GM19240 (cell line): ENCODE measurements around the gene CD82.
A peak's percentile ranks its signal among the peaks of the same experiment; 100 is the strongest.

Experiments used
- DNase-seq: peaks from one replicate; pipeline ENCODE4 v3.0.0; 2011; ENCODE audit warnings: low spot score; ENCODE audit not compliant: insufficient read length

CD82 gene, protein sequence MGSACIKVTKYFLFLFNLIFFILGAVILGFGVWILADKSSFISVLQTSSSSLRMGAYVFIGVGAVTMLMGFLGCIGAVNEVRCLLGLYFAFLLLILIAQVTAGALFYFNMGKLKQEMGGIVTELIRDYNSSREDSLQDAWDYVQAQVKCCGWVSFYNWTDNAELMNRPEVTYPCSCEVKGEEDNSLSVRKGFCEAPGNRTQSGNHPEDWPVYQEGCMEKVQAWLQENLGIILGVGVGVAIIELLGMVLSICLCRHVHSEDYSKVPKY

DNA sequence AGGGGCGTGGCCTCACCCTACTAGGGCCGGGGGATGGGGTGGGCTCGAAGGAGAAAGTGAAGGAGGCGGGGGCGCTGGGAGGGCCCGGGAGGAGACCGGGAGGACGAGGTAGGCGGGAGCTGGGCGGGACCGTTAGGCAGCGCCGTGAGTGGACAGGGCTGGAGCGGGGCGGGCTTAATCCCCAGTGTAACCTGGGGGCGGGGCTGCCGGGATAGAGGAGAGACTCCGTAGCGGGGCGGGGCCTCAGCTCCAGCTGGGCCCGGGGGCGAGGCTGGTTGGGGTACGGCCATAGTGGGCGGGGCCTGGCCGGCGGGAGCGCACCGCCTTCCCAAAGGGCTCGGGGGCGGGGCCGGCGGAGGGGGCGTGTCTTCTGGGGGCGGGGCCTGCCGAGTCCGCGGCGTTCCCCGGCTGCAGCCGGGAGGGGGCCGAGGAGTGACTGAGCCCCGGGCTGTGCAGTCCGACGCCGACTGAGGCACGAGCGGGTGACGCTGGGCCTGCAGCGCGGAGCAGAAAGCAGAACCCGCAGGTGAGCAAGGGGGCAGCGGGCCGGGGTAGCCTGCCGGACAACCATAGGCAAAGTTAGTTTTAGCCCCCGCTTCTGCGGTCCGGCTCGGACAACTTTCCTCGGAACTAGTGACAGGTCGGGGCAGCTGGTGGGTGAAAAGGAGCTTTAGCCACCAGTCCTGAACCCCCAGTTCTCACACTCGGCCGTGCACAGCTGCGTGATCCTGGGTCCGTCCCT, at the start of gene CD82:
Gene CD82 (plus strand): TSS at position 453 of the 742 bp plus-strand sequence. CDS start 29,000 bp downstream, outside the sequence.
- DNase-seq: peak; percentile 63

DNA sequence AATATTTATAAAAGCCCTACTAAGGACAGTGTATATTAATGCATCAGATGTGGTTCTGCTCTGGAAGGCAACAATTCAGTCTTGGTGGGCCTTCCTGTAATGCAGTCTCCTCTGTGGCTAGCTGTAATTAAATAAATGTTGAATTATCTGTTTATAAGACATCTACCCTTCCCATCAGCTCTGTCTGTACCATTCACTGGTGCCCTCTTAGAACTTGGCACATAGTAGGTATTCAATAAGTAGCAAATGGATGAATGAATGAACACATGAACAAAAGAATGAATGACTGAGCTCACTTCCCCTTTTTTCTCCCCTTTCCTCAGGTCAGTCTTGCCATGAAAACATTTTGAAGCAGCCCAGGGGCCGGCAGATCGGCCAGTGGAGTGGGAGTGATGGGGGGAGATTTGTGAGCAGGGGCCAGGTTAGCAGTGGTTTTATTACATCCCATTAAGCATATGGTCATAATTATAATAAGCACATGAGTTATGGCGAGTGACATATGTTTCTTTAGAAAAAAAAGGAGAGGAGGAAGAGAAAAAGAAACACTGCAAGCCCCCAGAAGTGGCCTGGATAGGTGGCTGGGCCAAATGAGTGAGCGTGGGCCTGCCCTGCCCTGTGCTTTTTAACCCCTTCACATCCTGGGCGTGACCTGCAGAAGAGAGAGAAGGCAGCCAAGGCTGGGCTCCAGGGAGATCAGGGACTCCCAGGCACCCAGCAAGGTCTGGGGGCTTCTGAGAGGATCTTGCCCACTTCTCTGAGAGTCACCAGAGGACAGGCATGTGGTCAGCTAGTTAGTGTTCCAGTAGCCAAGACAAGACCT, 48.6 kb upstream of the CD82 start:
- no peak for DNase-seq

DNA sequence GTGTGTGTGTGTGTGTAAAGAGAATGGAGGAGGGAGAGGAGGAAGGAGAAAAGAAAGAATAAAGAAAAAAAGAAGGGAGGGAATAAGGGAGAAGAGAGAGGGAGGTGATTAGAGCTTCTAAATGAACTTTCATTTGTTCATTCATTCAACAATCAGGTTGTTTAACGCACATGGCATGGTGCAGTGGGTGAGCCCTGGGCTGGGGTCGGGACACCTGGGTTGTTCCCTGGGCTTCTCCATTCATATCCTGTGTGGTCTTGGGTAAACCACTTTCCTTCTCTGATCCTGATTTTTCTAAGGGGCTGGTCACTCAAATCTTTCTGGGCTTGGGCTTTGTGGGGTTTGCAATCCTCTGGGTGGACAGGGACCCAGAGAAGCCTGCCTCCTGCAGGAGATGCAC, 47.9 kb upstream of the CD82 start:
- no peak for DNase-seq

DNA sequence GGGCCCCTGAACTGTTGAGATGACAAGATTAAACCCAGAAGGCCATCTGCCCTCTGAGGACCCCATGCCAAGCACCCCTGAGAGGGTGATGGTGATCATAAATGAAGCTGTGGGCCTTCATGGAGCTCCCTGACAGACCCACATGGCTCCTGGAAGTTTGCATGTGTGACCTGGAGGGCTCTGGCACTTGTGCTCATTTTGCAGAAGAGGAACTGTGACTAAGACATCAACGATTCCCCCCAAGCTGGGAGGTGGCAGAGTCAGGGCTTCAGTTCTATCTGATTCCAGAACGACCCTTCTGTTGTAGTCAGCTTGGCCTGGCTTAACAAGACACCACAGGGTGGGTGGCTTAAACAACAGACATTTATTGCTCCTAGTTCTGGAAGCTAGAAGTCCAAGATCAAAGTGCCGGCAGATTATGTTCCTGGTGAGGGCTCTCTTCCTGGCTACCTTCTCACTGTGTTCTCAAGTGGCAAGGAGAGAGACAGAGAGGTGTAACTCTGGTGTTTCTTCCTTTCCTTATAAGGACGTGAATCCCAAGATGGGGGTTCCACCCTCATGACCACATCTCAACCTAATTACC, 46.4 kb upstream of the CD82 start:
- no peak for DNase-seq

DNA sequence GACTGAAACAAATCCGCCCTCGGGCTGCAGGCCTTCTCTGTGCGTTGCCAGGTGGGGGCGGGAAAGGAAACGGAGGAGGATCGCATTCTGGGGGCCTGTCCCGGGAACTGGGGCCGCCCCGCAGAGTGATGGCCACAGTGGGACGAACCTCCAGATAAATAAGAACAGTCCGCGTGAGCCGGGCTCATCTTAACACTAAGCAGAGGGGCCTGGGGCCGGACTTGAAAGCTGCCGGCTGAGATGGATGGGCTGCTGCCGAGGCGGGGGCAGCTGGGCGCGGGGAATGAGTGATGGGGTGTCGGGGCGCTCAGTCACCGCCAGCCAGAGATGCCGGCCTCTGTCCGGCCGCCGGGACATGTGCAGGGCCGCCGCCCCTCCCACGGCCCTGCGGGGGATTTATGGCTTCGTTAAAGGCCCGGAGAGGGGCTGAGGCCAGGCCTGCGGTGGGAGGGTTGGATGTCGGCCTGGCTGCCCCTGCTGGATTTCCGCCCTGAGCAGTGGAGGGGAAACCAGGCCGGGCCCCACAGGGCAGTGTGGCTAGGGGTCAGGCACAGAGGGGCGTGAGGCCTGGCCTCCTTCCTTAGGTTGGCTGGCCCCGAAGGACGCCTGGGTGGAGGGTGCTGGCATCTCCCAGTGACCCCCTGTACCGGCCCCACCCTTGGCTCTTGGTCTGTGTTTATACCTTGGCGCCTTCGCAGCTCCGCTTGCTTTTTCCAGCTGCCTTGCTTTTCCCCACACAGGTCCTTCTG, 45.3 kb upstream of the CD82 start:
- DNase-seq: no peak

DNA sequence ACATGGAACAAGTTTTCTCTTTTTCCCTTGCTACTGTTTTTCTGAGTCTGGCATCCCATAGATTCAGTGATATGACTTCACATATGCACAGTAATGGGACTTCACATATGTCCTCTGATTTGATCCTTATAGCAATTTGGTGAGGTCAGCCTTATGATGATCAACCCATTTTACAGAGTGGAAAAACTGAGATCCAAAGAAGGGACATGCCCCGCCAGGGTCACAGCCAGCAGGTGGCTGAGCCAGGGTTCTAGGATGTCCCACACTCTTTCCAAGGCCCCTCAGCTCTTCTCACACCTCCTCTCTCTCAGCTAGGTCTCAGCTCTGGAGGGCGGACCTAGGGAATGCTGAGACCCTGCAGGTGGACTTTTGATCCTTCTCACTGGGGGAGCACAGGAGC, 44.3 kb upstream of the CD82 start:
- DNase-seq: no peak

DNA sequence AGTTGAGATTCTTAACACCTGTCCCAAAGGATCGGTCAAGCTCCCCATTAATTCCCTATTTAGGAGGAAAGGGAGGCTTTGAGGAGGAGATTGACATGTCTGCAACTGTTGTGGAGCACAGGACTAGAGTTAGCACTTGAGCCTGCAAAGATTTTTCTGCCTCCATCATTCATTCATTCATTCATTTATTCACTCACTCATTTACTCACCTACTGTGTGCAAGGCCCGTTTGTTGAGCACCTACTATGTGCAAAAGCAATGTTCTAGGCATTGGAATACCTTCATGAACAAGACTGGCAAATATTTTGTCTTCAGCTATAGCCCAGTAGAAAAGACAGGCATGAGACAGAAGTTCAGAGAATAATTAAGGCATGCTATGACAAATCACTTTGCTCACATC, 43.2 kb upstream of the CD82 start:
- DNase-seq: no peak

DNA sequence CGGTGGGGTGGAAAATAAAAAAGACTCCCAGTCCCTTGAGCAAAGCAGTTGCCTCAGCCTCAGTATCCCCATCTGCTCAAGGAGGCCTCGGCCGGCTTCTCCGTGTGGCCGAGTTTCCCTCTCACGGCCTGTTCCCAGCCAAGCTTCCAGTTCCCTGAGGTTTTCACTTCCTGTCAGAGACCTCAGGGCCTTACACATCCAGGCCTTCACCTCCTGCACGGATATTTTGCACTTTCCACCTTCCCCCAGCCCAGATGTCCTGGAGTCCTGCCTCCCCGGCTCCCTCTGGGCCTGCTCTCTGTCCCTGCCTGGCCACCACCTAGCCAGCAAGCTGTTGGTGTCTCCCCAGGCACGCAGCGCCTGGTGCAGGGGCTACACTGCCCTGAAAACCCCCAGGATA, 41.1 kb upstream of the CD82 start:
- DNase-seq: no peak

DNA sequence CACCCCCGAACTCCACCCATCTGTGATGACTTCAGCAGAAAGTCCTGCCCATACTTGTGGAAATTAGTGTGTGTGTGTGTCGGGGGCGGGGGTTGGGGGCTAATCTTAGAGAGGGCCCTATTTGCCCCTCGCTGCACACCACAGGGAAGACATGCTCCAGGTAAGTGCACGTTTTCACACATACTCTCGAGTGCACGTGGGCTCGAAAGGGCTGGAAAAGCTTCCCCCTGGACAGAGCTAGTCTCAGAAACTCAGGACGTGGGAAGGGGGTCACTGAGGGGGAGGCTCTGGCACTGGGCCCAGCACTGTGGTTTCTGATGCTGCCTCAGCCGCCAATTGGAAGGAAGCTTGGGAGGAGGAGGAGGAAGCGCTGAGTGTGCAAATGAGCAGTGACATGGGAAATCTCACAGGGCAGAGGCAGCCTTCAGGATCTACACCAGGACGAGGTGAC, 40.7 kb upstream of the CD82 start:
- no peak for DNase-seq

DNA sequence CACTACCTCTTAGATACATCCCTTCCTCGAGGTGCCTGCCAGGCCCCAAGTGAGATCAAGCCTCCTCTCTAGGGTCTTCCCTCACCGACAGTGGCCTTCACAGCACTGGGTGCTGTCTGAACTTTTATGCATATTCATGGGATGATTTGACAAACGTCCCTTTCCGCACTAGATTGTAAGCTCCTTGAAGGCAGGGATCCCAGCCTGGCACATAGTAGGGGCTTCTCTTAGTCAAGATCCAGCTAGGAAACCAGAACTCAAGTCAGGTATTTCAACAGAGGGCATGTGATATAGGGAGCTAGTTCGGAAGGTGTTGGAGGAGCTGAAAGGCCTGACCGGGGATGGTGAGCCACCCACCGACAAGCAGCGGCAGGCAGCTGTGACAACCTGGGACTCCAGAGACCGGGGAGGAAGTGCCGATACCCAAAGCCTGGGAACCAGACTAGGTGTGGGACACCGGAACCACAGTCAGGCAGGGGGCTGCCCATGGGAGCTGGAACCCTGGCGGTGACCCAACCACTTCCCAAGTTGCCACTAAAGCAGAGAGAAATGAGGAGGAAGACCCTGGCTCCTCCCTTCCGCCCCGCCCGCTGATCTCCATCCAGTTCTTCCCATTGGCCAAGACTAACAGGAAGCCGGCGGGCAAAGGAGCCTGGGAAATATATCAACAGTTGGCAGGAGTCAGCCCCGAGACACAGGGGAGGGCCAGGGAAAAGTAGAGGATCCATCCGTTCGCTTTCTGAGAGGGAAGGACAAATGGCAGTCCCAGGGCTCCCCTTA, 39.8 kb upstream of the CD82 start:
- no peak for DNase-seq

DNA sequence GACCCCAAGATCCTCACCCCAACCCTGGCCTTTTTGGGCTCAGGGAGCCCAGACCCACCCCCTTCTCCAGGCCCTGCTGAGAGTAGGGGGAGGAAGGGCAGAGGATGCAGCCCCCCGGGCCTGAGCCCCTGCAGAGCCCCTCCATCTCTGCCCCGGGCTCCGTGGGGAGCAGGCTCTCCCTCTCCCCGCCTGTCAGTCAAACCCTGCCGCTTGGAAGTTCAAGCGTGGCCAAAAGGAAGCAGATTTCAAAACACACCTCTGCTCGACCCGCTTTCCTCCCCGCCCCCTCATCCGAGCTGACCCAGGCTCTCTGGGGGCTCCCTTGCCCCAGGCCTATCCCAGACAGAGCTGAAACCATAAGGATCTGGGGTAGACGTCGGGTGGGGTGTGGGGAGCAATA, 39.0 kb upstream of the CD82 start:
- DNase-seq: no peak

DNA sequence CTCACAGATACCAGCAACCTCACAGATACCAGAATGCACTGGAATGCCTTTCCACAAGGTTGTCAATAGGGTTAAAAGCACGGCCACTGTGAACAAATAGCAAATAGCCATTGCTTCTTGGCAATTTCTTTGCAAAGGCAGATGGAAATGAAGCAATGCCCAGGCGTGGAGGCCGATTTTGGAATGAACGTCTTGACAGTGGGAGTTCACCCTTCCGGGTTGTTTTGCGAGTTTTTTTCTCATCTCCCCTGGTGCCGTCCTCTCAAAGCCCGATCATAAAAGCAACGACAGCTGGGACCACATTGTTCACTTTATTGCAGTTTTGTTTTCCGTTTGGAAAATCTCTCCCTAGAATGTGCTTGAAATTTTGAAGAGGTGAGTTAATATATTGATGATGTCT, 38.0 kb upstream of the CD82 start:
- DNase-seq: no peak

DNA sequence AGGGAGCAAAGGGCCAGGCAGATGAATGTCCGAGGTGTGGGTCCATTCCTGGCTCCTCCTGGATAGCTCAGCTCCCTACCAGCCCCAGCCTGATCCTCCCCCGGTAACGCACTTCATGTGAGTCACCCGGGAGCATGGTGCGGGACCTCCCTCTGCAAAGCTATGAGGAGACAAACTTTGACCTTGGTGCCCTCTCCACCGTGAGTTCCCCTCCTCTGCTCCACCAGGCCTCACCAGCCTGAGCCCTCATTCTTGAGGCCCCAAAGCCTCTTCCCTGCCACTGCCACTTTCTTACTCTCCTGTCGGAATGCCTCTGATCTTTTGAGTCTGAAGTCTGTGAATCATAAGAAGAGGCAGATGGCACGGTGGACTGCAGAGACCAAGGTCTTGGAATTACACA, 37.4 kb upstream of the CD82 start:
- no peak for DNase-seq

DNA sequence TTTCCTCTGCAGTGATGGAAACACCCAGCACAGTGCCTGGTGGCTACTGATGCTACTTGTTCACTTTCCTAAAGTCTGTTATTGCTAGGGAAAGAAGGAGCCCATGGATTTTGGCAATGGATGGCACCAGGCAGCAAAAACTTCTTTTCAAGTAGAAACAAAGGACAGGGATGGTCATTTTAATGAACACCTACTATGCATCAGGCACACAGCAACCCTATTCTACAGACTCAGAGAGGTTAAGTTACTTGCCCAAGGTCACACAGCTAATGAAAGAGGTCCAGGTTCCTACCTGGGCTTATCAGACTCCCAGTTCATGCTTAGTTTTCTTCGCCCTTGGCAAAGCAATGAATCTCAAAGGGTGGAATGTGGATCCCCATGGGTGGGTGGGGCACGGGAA, 36.9 kb upstream of the CD82 start:
- no peak for DNase-seq

DNA sequence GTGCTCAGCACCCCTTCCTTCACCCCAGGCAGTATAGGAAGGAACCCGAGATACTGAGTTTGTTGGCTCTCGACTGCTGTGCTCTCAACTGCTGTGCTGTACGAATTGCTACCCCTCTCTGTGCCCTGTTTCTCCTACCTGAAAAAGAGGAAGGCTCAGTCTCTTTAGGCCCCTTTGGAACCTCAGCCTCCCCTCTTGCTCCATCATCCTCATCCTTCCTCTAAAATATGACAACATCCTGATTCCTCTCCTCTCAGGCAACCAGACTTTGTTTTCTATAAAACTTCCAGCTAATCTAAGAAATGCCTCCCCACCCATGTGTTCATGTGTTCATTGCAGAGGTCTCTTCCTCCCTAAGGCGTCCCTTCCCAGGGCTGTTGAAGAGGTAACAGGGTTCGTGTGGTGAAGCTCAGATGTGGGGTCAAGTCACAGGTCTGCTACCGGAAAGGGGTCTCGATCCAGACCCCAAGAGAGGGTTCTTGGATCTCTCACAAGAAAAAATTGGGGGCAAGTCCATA, 35.5 kb upstream of the CD82 start:
- DNase-seq: no peak

DNA sequence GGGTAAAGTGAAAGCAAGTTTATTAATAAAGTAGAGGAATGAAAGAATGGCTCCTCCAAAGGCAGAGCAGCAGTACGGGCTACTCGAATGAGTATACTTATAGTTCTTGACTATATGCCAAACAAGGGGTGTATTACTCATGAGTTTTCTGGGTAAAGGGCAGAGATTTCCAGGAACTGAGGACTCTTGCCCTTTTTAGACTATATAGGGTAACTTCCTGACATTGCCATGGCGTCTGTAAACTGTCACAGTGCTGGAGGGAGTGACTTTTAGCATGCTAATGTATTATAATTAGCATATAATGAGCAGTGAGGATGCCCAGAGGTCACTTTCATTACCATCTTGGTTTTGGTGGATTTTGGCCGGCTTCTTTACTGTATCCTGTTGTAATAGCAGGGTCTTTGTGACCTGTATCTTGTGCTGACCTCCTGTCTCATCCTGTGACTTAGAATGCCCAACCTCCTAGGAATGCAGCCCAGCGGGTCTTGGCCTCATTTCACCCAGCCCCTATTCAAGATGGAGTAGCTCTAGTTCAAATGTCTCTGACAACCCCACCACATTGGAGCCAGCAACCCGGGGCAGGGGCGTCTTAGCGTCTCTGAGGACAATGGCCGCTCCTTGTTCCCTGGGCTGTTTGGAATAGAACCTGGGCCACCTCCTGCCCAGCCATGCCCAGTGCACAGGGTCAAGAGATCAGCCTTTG, 34.9 kb upstream of the CD82 start:
- no peak for DNase-seq

DNA sequence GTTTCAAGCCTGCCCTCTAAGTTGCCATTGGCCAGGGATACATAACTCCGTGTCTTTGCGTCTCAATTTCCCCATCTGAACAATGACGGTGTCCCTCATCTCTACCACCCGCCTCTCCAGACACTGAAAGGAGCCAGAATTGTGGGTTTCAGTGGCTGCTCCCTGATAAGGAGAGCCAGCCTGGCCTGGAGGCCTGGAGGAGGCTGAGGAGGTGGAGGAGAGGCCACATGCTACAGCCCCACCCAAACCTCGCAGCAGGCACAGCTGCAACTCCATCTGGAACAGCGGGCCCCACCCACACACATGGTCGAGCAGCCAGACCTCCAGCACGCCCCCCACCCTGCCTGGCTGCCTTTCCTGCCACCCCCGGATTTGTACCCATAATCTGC, 34.4 kb upstream of the CD82 start:
- DNase-seq: no peak

DNA sequence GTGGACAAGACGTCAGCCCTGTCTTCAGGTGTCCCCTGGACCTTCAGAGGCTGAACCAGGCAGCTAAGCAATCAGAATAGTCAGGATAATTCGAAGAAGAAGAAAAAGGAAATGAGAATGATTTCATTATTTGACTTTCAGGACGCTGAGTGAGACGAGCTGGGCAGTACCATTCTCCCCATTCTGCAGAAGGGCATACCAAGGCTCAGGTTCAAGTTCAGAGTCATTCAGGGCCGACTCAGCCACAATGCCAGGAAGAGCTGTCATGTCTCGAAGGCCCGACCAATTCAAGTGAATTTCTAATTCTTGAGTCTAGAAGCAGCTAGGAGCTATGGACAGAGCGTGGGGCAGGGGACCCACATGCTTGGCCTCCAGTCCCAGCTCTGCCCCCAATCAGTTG, 33.8 kb upstream of the CD82 start:
- DNase-seq: no peak

DNA sequence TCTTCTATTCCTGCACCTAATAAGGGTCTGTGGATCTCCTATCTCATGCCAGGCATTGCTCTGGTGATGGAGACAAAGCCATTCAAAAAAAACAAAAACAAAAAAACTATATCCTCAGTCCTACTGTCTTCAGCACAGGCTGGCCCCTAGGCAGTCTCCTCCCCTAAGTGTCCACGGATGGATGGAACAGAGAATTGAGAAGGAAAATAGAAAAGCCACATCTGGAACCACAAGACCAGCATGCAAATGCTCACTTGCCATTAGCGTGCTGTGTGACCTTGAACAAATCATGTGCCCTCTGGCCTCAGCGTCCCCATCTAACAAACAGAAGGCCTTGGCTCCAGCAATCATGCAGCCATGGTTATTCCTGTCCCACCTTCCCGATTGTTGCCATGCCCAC, 32.7 kb upstream of the CD82 start:
- no peak for DNase-seq
